Stimulated activated CD4-positive, alpha-beta T cell treated with anti-CD3 and anti-CD28 coated beads, Interleukin-12 subunit alpha, Interleukin-12 subunit beta, amount 100 ng/mL, for 24 hours (primary cell): ENCODE results near the gene CRY1.
"Not testable (repeated sequence)": the region's sequence is repeated elsewhere in the genome, so short reads cannot be mapped to it uniquely, and the experiment has no call there.

ENCODE experiments used
- DNase-seq, 2 experiments: peaks; one replicate each; pipeline ENCODE4 v3.0.0-alpha.2; 2020; ENCODE audit warnings: low read depth in 2 of 2

Gene CRY1

GRCh38 chr12:107066691-107067090, 26.7 kb downstream of the CRY1 start:
- no peak for DNase-seq

- no peak for DNase-seq
These were observed 28.7 kb downstream of the CRY1 start for GRCh38 chr12:107064687-107065086.

GRCh38 chr12:107064243-107064642, 29.1 kb downstream of the CRY1 start:
- DNase-seq: no peak

GRCh38 chr12:107058190-107058589, 35.2 kb downstream of the CRY1 start:
- no peak for DNase-seq

GRCh38 chr12:107057071-107057834, 36.1 kb downstream of the CRY1 start:
- no peak for DNase-seq

GRCh38 chr12:107053709-107054108, 39.6 kb downstream of the CRY1 start:
- DNase-seq: no peak

- no peak for DNase-seq
These were observed 48.2 kb downstream of the CRY1 start for GRCh38 chr12:107045186-107045585.

GRCh38 chr12:107042801-107043200, 50.5 kb downstream of the CRY1 start:
- DNase-seq: no peak

- DNase-seq: no peak
These were observed 57.6 kb downstream of the CRY1 start for GRCh38 chr12:107035733-107036132.

GRCh38 chr12:107033758-107034739, 59.3 kb downstream of the CRY1 start:
- DNase-seq: no peak

- DNase-seq: no peak
These were observed 61.1 kb downstream of the CRY1 start for GRCh38 chr12:107032266-107032665.

GRCh38 chr12:107031061-107031460, 62.3 kb downstream of the CRY1 start:
- no peak for DNase-seq

- DNase-seq: no peak
These were observed 64.3 kb downstream of the CRY1 start for GRCh38 chr12:107029081-107029480.

GRCh38 chr12:107027636-107028053, 65.7 kb downstream of the CRY1 start:
- no peak for DNase-seq

- no peak for DNase-seq
These were observed 66.3 kb downstream of the CRY1 start for GRCh38 chr12:107026806-107027635.

- DNase-seq: not testable (repeated sequence)
These were observed 67.0 kb downstream of the CRY1 start for GRCh38 chr12:107026356-107026755.

- DNase-seq: no peak
These were observed 67.7 kb downstream of the CRY1 start for GRCh38 chr12:107025671-107026070.

GRCh38 chr12:107019546-107019945, 73.8 kb downstream of the CRY1 start:
- no peak for DNase-seq

- no peak for DNase-seq
These were observed 76.3 kb downstream of the CRY1 start for GRCh38 chr12:107017042-107017441.

- no peak for DNase-seq
These were observed 79.3 kb downstream of the CRY1 start for GRCh38 chr12:107014055-107014454.

- DNase-seq: no peak
These were observed 80.5 kb downstream of the CRY1 start for GRCh38 chr12:107012736-107013425.
